AG09309 (cell line): ENCODE measurements around the gene LRRTM2.

Source experiments
- DNase-seq: peaks from one replicate; pipeline ENCODE4 v3.0.0-alpha.2; 2010; ENCODE audit warnings: low read depth
- H3K4me3 ChIP-seq: 2 replicates; pipeline ENCODE4 v1.5.1; 2011; ENCODE audit warnings: mild to moderate bottlenecking, low read depth, low read length, moderate library complexity; ENCODE audit not compliant: control insufficient read depth
- TF ChIP-seq, protein P1 (sequence below): IDR thresholded peaks from 2 replicates; pipeline ENCODE4 v1.5.1; 2011; ENCODE audit warnings: mild to moderate bottlenecking, low read depth, low read length, inconsistent platforms; ENCODE audit not compliant: insufficient read depth, control insufficient read depth; ENCODE audit errors: missing control alignments

LRRTM2 gene

DNA sequence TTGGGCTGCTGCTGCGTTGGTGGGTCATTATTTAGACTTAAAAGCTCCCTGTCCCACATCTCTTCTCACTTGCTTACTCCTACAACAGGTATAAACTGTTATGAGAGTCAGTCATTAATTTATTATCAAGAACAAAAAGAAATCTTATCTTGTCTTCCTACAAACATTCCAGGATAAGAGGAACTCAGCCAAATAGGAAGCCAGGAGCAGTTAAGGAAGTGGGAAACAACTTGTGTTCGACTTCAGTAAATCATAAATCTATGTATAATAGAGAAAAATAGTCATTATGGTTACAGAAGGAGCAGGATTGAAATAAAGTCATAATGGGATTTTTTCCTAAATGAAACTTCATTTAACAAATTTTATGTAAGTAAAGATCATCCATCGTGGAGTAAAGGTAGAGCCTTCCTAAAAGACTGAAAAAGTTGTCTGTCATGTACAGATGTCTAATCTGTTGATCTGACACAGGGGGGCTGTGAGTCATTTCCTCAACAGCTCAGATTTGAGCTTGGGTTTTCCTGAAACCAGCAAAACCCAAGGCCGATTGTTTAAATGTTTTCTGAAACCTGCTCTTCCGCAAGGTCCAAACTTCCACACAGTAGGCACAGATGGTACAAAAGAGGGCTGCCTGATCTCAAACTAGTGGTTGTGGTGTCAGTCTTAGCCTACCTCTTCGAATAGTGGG is 25.3 kb upstream of the LRRTM2 start:
- TF ChIP-seq, protein P1, sequence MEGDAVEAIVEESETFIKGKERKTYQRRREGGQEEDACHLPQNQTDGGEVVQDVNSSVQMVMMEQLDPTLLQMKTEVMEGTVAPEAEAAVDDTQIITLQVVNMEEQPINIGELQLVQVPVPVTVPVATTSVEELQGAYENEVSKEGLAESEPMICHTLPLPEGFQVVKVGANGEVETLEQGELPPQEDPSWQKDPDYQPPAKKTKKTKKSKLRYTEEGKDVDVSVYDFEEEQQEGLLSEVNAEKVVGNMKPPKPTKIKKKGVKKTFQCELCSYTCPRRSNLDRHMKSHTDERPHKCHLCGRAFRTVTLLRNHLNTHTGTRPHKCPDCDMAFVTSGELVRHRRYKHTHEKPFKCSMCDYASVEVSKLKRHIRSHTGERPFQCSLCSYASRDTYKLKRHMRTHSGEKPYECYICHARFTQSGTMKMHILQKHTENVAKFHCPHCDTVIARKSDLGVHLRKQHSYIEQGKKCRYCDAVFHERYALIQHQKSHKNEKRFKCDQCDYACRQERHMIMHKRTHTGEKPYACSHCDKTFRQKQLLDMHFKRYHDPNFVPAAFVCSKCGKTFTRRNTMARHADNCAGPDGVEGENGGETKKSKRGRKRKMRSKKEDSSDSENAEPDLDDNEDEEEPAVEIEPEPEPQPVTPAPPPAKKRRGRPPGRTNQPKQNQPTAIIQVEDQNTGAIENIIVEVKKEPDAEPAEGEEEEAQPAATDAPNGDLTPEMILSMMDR, result no peak
- DNase-seq, result no peak

GRCh38 chr5:138898742-138899141 is 23.6 kb upstream of the LRRTM2 start:
- TF ChIP-seq, protein P1, result no peak
- no peak for DNase-seq
- no peak overlapping the region for H3K4me3 ChIP-seq

More for the DNA sequence above, 25.3 kb upstream of the LRRTM2 start:
- H3K4me3 ChIP-seq, result no peak overlapping the region

DNA sequence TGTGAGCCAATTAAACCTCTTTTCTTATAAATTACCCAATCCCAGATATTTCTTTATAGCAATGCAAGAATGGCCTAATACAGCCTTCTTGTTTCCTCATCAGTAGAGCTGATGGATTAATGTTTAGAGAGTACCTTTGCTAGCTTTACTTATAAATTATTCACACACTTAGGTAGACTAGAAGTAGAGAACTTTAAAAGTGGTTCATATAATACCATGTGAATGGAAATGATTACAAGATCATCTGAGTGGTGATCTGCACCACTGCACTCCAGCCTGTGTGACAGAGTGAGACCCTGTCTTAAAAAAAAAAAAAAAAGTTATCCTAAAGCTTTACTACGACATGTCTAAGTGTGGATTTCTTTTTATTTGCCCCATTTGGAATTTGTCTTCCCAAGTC is 23.2 kb upstream of the LRRTM2 start:
- DNase-seq, result no peak
- no peak overlapping the region for H3K4me3 ChIP-seq
- TF ChIP-seq, protein P1, result no peak

GRCh38 chr5:138895918-138896317 is 20.8 kb upstream of the LRRTM2 start:
- no peak for DNase-seq
- no peak overlapping the region for H3K4me3 ChIP-seq
- TF ChIP-seq, protein P1, result no peak

DNA sequence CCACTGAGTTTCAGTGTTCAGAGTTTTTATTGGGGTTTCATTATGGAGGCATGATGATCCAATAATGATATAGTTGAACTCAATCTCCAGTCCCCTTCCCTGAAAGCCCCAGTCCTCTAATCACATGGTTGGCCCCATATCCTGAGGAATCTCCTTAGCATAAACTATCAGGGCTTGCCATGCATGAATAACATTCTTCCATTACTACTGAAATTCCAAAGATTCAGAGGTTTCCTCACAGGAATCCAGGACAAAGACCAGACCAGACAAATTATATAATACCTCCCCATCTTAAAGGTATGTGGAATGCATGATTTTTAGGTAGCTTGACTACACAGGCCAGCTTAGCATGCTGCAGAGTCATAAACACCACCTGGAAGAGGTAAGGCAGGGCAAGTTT is 15.5 kb upstream of the LRRTM2 start:
- H3K4me3 ChIP-seq, result no peak overlapping the region
- no peak for DNase-seq
- TF ChIP-seq, protein P1, result no peak

DNA sequence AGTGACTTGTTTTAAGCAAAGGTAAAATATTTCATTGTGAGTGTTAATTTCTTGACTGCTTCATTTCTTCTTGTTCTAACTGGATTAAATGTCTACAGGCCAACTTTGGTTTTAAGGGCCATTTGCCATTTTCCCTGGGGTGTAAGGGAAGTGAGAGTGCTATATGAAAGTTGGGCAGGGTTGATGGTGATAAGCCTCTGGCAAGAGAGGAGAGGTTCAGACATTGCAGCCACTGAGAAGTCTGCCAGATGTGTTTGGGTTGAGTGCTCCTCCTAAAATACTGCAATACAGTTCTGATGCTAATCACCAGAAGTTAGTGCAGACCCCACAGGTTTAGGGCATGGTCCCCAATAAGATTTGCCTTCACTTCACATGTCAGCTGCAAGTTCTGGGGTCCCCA is 14.9 kb upstream of the LRRTM2 start:
- no peak for DNase-seq
- no peak overlapping the region for H3K4me3 ChIP-seq
- TF ChIP-seq, protein P1, result no peak
